HG03039 (cell line): Measurements from ENCODE around the gene SEZ6.

ENCODE experiments used
- ATAC-seq: cut with Tn5 transposase; IDR thresholded peaks from one replicate; pipeline ENCODE4 v1.9.1; 2021; ENCODE audit warnings: mild to moderate bottlenecking, moderate library complexity; ENCODE audit not compliant: unreplicated experiment

Gene SEZ6

DNA sequence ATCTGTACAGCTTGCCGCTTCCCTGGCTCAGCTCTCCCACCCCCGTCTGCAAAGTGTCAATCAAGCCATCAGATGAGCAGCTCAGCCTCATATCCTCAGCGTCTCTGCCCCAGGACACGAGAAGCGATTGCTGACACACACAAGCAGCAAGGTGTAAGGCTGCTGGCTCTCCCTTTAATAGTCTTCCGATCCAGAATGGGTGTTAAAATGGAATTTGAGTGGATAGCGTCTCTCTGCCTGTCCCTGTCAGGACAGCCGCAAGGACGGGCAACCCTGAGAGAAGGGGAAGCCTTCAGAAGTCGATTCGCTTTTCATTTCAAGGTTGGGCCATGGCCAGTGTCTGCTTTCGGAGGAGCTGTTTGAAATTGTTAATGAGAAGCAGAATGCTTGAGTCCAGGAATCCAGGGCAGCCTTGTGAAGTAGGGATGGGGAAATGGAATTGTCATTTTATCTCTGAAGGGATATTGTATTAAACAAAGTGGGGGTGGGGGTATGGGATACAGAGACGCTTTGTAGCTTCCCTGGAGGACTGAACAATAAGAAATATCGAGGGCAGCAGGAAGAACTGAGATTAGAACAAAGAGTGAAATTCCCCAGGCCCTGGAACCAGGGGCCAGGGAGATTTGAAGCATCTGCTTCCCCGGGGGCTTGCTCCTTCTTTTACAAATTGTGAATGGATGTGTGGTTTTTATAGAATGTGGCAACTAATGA lies 32.4 kb upstream of the SEZ6 start:
- ATAC-seq, result no peak

DNA sequence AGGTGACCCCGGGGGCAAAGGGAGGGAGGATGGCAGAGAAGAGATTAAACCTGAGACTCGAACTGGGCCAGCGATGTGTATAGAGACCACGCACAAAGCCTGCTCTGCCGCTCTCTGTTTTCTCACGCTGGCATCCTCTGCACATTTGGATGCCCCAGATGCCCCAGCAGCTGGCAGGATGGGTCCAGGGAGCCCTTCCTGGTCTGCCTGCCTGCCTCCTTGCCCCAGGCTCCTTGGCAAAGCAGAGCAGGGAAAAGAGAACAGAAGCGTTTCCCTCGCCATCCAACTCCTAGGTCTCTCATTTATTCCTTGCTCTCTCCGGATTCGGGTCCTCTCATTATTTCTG lies 31.9 kb upstream of the SEZ6 start:
- ATAC-seq, result no peak

DNA sequence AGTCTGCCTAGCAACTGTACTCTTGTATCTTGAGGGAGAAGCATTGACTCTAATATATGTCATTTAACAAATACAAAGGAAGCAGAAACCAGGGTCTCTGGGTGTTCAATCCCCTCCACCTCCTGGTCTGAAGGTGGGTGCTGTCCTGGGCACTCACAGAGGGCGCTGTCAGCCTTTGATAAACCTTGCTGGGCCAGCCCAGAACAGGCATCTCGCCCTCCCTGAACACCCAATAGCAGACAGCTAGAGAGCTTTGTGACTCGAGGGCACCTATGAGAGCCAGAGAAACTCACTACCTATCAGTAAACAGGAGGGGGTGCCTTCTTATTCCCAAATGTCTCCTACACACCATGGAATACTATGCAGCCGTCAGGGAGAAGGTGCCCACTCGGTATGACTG lies 30.8 kb upstream of the SEZ6 start:
- no peak for ATAC-seq

DNA sequence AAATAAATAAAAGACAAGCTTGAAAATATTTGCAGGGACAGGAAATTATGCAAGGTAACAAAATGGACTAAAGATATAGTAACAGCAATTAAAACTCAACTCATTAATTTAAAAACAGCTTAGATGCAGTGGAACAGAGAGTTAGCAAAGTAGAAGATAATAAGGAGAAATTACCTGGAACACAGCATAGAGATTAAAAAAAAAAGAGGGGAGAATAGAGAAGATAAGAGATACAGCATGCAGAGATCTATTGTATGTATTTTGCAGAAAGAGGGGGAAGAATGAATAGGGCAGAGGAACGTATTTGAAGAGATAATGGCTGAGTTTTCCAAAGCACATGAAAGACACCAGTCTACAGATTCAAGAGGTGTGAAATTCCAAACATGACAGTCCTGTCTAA lies 28.7 kb upstream of the SEZ6 start:
- no peak for ATAC-seq

DNA sequence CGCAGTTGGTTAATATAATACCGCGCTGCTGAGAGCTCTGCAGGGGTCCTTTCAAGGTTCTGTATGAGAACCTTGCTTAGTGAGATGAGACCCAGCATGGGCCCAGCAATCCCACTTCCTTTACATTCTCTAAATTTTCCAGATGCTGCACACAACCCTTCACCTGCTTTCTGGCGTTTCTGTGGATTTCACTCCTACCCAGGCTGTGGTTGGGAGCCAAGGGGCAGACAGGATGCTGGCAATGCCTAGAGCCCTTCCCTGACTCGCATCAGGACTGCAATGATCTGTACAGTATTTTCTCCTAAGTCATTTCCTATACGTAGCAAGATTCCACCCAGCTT lies 27.0 kb upstream of the SEZ6 start:
- ATAC-seq, result no peak

DNA sequence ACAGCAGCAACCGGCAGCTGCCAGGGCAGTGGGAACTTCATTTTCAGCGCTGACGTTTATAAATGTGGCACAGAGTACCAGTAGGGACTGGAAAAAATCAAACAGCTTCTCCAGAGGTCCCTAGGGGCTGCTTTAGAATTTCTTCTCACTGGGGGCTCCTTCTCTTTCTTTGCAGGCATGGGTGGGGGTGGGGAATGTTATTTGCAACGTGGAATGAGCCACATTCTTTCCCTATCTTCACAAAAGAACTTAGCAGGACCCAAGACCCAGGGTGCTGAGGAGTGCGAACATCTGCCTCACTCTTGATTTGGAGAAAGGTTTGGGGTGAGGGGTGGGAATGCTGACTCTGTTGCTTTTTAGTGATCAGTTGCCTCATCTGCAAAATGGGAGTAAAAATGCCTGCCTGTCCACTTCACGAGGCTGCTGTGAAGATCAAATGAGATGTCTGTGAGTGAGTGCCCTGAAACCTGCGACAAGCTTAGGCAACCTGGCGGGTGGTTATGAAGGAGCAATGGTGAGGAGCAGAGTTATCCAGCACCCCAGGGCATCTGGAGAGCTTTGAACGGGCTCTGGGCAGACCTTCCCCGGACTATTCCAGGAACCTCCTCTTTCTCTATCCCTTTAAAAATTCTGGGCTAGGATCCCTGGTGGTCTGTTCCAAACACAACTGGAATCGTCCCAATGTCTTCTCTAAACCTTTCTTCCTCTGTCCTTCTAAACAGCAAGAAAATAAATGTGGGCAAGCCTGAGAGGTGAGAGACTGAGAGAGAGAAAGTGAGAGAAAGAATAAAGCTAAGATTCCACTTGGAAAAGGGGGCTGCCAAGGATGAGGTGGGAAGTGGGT lies 26.4 kb upstream of the SEZ6 start:
- ATAC-seq, result no peak

DNA sequence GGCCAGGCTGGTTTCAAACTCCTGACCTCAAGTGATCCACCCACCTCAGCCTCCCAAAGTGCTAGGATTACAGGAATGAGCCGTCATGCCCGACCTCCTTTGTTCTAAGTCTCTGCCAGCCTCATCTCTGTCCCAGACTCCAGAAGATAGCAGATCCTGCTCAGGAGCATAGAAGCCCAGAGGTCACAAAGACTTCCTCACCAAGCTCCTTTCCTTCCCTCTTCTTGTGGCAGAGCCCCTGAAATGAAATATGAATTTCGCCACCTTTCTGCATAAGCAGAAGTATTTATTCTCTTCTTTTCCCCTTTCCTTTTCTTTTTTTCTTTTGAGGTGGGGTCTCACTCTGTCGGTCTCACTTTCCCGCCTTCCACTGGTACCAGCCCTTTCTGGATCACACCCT lies 25.7 kb upstream of the SEZ6 start:
- no peak for ATAC-seq

DNA sequence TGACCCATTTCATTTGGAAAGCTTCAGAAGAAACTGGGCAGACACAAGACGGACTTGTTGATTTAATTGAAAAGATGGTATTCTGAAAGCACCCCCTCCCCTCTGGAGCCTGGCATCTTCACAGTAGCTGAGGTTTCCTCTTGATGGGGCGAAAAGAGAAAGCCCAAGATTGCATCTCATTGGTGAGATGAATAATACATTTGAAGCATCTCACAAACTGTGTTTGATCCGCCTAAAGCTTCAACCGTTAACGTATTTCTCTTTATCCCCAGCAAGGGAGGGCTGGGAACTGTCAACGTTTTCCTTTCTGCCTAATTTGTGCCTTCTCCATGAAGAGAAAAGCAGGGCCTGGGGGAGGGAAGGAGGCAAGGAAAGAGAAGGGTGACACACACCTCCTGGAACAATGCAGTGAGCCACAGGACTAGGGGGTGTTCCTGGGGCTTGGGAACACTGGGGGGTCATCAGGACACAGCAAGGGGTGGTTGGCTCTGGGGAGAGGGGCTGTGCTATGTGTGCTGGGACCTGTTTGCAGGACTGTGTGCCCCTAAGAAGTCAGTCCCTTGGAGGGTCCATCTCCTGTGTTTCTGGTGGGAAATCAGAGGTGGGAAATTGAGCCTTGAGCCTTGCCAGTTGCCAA lies 18.6 kb upstream of the SEZ6 start:
- ATAC-seq, result no peak

DNA sequence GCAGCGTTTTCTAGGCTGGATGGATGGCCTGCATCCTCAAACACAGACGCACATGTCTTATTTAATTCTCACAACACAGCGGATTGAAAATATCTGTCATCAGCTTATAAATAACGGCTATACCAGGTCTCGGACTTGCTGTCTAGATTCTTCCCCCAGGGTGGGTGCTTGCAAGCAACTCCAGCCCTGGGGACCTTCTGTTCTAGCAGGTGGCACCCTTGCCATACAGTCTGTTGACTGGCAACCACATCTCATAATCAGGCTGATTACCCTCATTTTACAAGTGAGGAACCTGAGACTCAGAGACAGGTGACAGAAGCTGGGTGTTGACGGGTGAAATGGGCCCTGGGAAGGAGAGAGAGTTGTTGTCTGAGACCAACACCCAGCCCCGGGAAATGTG lies 16.2 kb upstream of the SEZ6 start:
- ATAC-seq, result no peak

DNA sequence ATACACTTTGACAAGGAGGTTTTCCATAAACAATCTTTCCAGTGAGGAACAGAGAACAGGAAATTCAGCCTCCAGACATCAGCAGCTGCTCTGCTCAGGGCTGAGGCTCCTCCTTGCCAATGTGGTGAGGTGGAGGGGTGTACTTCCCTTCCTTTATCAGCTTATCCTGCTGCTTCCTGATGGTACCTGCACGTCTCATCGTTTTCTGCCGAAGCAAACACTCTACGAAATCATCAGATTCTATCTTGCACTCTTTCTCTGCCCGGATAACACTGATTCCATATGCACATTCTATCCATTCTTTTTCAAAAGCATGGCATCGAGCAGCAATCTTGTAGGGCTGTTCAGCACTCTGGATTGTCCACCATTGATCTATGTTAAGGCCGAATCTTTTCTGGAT lies 15.4 kb upstream of the SEZ6 start:
- no peak for ATAC-seq

DNA sequence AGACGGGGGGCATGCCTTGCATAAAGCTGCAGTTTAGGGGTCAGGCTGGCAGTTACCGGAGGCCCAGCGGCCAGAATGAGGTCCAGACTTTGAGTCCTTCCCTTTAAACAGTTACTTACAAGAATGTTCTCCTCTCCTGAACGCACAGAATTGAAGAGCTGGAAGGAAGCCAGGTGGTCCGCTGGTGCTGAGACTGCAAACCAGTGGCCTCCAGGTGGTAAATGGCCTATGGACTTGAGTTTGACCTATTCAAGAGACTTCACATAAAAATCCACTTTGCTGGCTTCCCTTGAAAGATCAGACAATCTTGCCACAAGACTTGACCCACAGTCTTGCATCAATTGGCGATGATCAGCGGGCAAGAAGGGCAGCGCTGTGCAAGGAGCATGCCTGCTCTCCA lies 14.7 kb upstream of the SEZ6 start:
- no peak for ATAC-seq

DNA sequence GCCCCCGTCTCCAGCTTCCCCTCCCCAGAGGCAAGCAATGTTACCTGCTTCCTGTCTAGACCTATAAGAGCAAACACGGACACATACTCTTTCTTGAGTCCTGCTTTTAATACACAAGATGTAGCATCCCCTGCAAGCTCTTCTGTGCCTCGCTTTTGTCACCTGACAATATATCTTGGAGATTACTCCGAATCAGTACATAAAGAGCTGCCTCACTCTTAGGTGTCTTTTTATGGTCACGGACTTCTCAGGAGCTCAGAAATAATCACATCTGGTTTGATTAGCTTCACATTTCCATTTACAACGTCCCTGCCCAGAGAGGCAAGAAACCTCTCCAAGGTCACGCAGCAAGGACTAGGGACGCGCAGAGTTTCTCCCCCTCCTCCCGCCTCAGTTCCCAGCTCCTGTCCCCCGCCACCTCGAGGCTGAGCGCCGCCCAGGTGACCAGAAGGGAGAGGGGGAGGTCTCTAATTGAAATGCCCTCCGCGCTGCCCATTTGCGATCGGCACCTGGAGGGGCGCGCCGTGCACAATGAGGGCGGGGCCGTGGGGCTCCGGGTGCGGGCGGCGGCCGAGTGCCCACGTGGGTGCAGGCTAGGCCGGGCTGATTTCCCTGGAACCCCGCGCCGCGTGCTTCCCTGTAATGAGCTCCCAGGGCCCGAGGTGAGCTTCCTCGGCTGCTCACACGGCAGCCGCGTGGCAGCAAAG lies 13.8 kb upstream of the SEZ6 start:
- ATAC-seq, result no peak

DNA sequence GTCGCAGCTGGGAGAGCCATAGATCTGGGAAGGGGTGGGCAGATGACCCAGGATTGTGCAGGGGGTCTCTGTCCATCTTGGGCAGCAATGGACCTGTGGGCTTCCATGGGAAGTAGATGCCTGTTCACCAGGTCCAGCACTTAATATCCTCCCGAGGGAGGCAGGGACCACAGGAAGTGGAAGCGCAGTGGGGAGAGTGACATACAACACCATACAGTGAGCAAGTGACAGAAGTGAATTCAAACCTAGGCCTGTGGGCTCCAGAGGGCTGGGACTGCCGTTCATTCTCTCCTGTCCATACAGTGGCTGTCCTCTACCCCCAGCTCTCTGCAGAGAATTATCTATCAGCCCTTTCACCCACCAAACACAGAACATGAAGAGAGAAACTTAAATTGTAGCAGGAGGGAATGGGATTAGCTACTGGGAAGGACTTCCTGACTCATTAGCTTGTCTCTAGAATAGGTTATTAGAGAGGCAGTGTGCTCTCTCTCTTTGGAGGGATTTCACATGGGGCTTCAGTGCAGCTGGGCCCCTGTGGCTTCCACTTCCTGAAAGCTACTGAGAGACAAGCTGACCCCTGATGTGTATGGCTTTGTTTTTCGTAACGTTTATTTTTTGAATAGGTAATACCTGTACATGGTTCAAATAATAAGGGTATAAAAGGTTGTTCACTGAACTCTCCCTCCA lies 13.1 kb upstream of the SEZ6 start:
- no peak for ATAC-seq

DNA sequence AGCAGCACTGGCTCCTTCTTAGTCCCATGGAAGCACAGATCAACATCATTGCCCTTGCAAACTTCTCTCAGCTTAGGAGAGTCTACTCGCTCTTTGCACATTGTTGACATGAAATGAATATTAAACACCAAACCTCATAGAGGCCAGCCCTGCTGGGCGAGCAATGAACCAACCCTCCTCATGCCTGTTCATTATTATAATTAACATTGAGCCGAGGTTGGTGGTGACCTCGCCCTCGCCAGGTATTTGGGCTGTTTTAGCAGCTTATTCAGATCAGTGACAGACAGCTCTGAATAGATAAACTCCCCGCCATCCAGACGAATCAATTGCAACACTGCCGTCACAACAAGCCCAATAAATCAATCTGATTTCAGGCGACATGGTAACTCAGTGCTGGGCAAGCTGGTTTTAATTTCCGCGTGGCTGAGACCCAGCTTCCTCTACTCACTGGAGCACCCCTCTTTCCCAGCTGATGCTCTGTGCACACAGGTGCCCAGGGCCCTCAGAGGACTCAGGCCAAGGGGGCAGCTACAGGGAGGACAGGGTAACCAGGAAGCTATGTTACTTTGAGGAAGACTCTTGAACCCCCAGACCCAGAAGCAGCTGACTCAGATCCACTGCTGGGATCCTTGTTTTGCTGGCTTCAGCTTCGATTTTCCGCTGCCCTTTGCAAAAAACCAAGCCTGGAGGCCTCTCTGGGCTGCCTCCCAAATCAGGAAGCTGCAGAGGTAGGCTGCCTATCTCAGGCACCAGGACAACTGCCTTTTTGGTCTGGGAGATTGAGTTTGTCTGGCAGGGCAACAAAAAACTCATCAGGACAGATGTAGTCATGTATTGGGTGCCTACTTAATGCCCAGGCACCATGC lies 10.7 kb upstream of the SEZ6 start:
- no peak for ATAC-seq

DNA sequence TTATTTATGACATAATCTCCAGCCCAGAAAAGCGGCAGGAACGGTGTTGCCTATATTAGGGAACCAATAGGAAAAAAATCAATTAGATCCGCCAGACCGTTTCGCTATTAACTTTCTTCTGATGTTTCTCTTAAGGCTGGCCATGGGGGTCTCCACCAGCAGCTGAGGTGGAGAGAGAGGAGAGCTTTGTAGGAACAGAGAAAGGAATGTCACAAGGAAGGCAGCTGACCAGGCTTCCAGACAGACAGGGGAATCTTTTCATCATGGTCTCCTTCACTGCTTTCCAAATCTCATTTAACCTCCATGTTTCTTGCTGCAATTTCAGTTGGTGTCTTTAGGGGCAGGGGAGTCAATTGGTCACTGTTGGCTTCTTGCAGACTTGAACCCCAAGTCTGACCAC lies 8.9 kb upstream of the SEZ6 start:
- no peak for ATAC-seq

DNA sequence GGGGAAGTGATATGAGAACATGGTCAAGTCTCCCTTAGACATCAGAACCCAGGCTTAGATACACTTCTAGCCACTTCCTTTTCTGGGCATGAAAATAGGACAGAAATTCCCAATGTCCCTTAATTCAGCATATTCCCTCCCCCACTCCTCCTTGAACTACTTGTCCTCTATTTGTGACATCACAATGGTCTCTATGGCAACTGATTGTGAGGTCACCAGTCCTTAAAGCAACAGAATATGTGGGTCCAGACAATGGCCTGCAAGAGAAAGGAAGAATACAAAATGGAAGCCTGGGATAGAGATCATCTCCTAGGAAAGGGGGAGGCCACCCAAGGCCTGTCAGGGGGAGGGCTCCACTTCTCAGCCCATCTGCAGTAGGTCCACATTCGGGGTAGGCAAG lies 6.7 kb upstream of the SEZ6 start:
- no peak for ATAC-seq

DNA sequence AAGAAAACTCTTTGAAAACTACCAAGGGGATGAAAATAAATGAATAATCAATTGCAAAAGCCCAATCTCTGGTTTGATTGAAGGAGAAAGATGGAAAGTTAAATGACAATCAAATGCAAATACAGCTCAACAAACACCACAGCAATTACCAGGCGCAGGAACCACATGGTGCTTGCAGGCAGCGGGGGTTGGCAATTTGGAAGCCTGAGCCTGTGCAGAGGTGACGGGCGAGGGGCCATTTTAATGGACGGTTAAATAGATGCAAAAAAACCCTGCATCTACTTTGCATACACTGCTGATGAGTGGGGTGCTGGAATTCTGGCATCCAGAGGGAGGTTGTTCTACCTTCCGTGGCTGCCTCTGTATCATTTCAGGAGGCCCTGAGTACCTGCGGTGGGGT lies 4.8 kb upstream of the SEZ6 start:
- ATAC-seq, result no peak

DNA sequence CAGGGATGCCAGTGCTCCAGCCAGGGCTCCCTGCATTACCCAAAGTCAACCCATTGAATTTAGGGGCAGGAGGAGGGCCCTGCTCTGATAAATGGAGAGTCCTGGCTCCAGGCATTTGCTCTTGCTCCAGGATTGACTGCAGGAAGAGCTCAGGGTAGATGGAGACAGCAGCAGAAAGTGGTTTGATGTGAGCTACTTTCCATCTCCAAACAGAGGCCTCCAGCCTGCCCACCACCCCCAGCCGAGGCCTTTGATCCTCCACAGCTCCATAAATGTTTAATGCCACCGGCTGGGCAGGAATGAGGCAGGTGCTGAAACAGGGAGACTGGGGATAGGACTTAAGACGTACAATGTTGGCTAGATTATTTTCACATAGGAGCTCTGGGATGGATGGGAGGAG lies 4.3 kb upstream of the SEZ6 start:
- no peak for ATAC-seq

DNA sequence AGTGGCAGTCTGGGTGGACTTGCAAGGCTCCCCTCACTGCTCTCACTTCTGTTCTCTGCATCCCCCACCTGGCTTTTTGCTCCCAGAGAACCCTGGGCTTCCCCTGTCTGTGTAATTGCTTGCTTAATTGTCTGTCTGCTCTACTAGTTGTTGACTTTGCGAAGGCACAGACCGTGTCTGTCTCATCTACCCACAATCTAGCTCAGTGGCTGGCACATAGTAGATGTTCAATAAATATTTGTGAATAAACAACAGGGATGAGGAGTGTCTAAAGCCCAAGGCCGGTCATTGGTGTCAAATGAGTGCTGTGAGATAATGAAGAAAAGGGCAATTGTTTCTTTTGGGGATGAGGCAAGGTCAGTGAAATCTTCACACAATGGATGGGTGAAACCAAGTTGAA lies 2.8 kb upstream of the SEZ6 start:
- no peak for ATAC-seq

DNA sequence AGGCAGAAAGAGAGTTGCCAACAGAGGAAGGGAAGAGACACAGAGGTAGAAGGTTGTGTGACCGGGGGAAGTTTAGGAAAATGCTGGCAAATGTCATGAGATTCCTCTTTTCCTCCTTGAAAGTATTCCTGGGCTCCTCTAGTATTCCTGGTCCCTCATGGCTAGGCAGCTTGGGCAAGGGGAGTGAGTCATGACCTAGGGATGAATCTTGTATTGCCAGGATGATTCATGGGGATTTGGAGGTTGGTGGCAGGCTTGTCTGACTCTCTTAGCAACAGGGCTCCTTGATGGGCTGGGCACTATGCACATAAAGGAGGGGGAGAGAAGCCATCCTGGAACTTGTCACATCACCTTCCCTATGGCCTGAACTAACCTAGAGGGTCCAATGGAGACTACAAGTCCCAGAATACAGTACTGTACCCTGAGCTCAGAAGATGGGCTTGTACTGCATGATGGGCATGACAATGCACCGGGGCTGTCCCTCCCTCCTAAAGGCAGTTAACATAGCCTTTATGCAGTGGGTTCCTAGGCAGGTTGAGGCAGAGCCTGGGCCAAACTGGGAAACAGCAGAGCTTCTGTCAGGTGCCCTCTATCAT lies 2.1 kb upstream of the SEZ6 start:
- ATAC-seq, result no peak
